ENCODE results near the gene PRPF38B. TPM values are rescaled to one million over a fixed set of nuclear protein-coding genes. Genes with fewer than 3 reads are reported as not detected.
"Not testable (repeated sequence)": the region's sequence is repeated elsewhere in the genome, so short reads cannot be mapped to it uniquely, and the experiment has no call there.

Gene PRPF38B
- polyA plus RNA-seq, 1 donor = 75.7 TPM

- no peak for DNase-seq
- Histone ChIP-seq H3K27ac (ENCODE audit: low read length) (no peak overlapping the region), H3K36me3 (ENCODE audit: control insufficient read depth, insufficient read depth, low read length) (peaks cover 34% of the 10 kb centered on the region), H3K27me3 (ENCODE audit: control insufficient read depth, insufficient read depth, low read length) (no peaks in the 10 kb centered on the region), H3K4me1 (ENCODE audit: control insufficient read depth, insufficient read depth, low read length) (no peaks in the 10 kb centered on the region), H3K9me3 (ENCODE audit: control insufficient read depth, low read depth, low read length) (no peaks in the 10 kb centered on the region), H3K4me3 (ENCODE audit: low read length) (no peak overlapping the region)
- 91% methylated on average over 22 of the region's 22 CpGs for WGBS (ENCODE audit: insufficient coverage, low lambda C conversion rate)
These were observed 7.5 kb downstream of the PRPF38B start for GRCh38 chr1:108699375-108700332.

DNA sequence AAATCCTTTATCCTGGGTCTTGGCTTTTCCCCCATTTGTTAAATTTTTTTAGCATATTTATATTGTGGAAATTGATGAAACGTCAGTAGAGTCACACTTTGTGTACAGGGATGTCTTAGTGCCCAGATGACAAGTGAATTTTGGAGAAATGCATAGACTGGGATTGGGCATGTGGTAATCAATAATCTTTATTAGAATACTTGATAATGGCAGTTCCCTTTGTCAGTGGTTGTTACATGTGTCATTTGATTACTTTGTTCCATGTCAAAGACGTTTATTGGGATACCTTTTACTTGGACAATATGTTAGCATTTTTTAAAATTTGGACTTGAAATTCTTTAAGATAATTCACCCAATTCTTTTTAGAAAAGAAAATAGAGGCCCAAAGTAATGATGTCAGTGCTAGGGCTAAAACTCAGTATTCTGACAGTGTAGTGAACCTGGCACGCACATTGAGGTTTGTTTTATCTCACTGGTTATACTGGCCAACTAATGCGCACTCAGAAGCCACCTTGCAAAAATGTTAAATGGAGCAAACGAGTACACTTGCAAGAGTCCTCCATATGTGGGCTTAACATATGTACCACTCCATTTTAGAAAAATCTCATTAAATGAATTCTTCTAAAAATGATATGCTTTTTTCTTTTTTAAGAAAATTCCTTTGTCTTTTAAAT is 9.2 kb downstream of the PRPF38B start:
- no CpG with 5 or more reads among the region's 5 CpGs for WGBS (ENCODE audit: insufficient coverage, low lambda C conversion rate)
- Histone ChIP-seq H3K27ac (ENCODE audit: low read length) (no peak overlapping the region), H3K27me3 (ENCODE audit: control insufficient read depth, insufficient read depth, low read length) (peaks cover 3% of the 10 kb centered on the region), H3K36me3 (ENCODE audit: control insufficient read depth, insufficient read depth, low read length) (peaks cover 34% of the 10 kb centered on the region), H3K9me3 (ENCODE audit: control insufficient read depth, low read depth, low read length) (no peaks in the 10 kb centered on the region), H3K4me3 (ENCODE audit: low read length) (no peak overlapping the region), H3K4me1 (ENCODE audit: control insufficient read depth, insufficient read depth, low read length) (no peaks in the 10 kb centered on the region)
- no peak for DNase-seq

GRCh38 chr1:108702109-108702508 is 10.0 kb downstream of the PRPF38B start:
- H3K36me3 ChIP-seq (ENCODE audit: control insufficient read depth, insufficient read depth, low read length) = peaks cover 27% of the 10 kb centered on the region
- DNase-seq; H3K27ac ChIP-seq (ENCODE audit: low read length); H3K4me1 ChIP-seq (ENCODE audit: control insufficient read depth, insufficient read depth, low read length); H3K9me3 ChIP-seq (ENCODE audit: control insufficient read depth, low read depth, low read length); H3K4me3 ChIP-seq (ENCODE audit: low read length); H3K27me3 ChIP-seq (ENCODE audit: control insufficient read depth, insufficient read depth, low read length): not testable (repeated sequence)
- WGBS (ENCODE audit: insufficient coverage, low lambda C conversion rate) = no CpG with 5 or more reads among the region's 6 CpGs

GRCh38 chr1:108703939-108704338 is 11.8 kb downstream of the PRPF38B start:
- no peak overlapping the region for H3K4me3 ChIP-seq (ENCODE audit: low read length)
- no peaks in the 10 kb centered on the region for H3K4me1 ChIP-seq (ENCODE audit: control insufficient read depth, insufficient read depth, low read length)
- H3K27ac ChIP-seq (ENCODE audit: low read length) = no peak overlapping the region
- peaks cover 5% of the 10 kb centered on the region for H3K27me3 ChIP-seq (ENCODE audit: control insufficient read depth, insufficient read depth, low read length)
- DNase-seq = no peak
- no peaks in the 10 kb centered on the region for H3K9me3 ChIP-seq (ENCODE audit: control insufficient read depth, low read depth, low read length)
- peaks cover 14% of the 10 kb centered on the region for H3K36me3 ChIP-seq (ENCODE audit: control insufficient read depth, insufficient read depth, low read length)
- 96% methylated on average over 4 of the region's 6 CpGs for WGBS (ENCODE audit: insufficient coverage, low lambda C conversion rate)

- H3K27ac ChIP-seq (ENCODE audit: low read length) = no peak overlapping the region
- no peak overlapping the region for H3K4me3 ChIP-seq (ENCODE audit: low read length)
- H3K27me3 ChIP-seq (ENCODE audit: control insufficient read depth, insufficient read depth, low read length) = peaks cover 5% of the 10 kb centered on the region
- H3K9me3 ChIP-seq (ENCODE audit: control insufficient read depth, low read depth, low read length) = no peaks in the 10 kb centered on the region
- H3K4me1 ChIP-seq (ENCODE audit: control insufficient read depth, insufficient read depth, low read length) = no peaks in the 10 kb centered on the region
- DNase-seq = no peak
- H3K36me3 ChIP-seq (ENCODE audit: control insufficient read depth, insufficient read depth, low read length) = peaks cover 9% of the 10 kb centered on the region
- no CpG with 5 or more reads among the region's 2 CpGs for WGBS (ENCODE audit: insufficient coverage, low lambda C conversion rate)
These were observed 12.4 kb downstream of the PRPF38B start for GRCh38 chr1:108704496-108704895.

DNA sequence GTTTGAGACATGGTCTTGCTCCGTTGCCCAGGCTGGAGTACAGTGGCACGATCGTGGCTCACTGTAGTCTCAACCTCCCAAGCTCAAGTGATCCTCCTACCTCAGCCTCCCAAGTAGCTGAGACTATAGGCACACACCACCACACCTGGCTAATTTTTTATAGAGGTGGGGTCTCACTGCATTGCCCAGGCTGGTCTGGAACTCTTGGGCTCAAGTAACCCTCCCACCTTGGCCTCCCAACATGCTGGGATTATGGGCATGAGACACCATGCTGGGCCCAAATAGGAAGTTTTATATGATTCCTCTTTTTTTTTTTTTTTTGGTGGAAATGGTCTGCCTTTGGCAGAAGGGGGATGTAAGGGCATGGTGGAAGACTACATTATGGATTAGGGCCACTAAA is 14.5 kb downstream of the PRPF38B start:
- H3K27me3 ChIP-seq (ENCODE audit: control insufficient read depth, insufficient read depth, low read length) = peaks cover 5% of the 10 kb centered on the region
- H3K9me3 ChIP-seq (ENCODE audit: control insufficient read depth, low read depth, low read length) = no peaks in the 10 kb centered on the region
- DNase-seq = no peak
- H3K27ac ChIP-seq (ENCODE audit: low read length) = no peak overlapping the region
- no peak overlapping the region for H3K4me3 ChIP-seq (ENCODE audit: low read length)
- no CpG with 5 or more reads among the region's 3 CpGs for WGBS (ENCODE audit: insufficient coverage, low lambda C conversion rate)
- no peaks in the 10 kb centered on the region for H3K36me3 ChIP-seq (ENCODE audit: control insufficient read depth, insufficient read depth, low read length)
- H3K4me1 ChIP-seq (ENCODE audit: control insufficient read depth, insufficient read depth, low read length) = no peaks in the 10 kb centered on the region

- WGBS (ENCODE audit: insufficient coverage, low lambda C conversion rate) = 80% methylated on average over 1 of the region's 7 CpGs
- no peak for DNase-seq
These were observed 16.9 kb downstream of the PRPF38B start for GRCh38 chr1:108708691-108709660.

GRCh38 chr1:108712606-108713150 is 20.6 kb downstream of the PRPF38B start, which contains the start of gene FNDC7:
FNDC7 (plus strand) TSS chr1:108712908; CDS start chr1:108712934, 26 bp downstream.
- H3K36me3 ChIP-seq (ENCODE audit: control insufficient read depth, insufficient read depth, low read length) = no peaks in the 10 kb centered on the region
- WGBS (ENCODE audit: insufficient coverage, low lambda C conversion rate) = 76% methylated on average over 3 of the region's 9 CpGs

More at GRCh38 chr1:108708691-108709660, 16.9 kb downstream of the PRPF38B start:
- no peaks in the 10 kb centered on the region for H3K4me1 ChIP-seq (ENCODE audit: control insufficient read depth, insufficient read depth, low read length)
- no peaks in the 10 kb centered on the region for H3K36me3 ChIP-seq (ENCODE audit: control insufficient read depth, insufficient read depth, low read length)
- no peak overlapping the region for H3K27ac ChIP-seq (ENCODE audit: low read length)
- H3K27me3 ChIP-seq (ENCODE audit: control insufficient read depth, insufficient read depth, low read length) = peaks cover 9% of the 10 kb centered on the region
- H3K4me3 ChIP-seq (ENCODE audit: low read length) = no peak overlapping the region
- H3K9me3 ChIP-seq (ENCODE audit: control insufficient read depth, low read depth, low read length) = no peaks in the 10 kb centered on the region

GRCh38 chr1:108715932-108716331 is 23.8 kb downstream of the PRPF38B start:
- Histone ChIP-seq H3K36me3 (ENCODE audit: control insufficient read depth, insufficient read depth, low read length) (no peaks in the 10 kb centered on the region), H3K4me1 (ENCODE audit: control insufficient read depth, insufficient read depth, low read length) (no peaks in the 10 kb centered on the region), H3K27me3 (ENCODE audit: control insufficient read depth, insufficient read depth, low read length) (peaks cover 9% of the 10 kb centered on the region), H3K4me3 (ENCODE audit: low read length) (no peak overlapping the region), H3K9me3 (ENCODE audit: control insufficient read depth, low read depth, low read length) (no peaks in the 10 kb centered on the region), H3K27ac (ENCODE audit: low read length) (no peak overlapping the region)
- DNase-seq = no peak
- WGBS (ENCODE audit: insufficient coverage, low lambda C conversion rate) = no CpG with 5 or more reads among the region's 5 CpGs

More at GRCh38 chr1:108712606-108713150, 20.6 kb downstream of the PRPF38B start, which contains the start of gene FNDC7:
- no peaks in the 10 kb centered on the region for H3K4me1 ChIP-seq (ENCODE audit: control insufficient read depth, insufficient read depth, low read length)
- H3K4me3 ChIP-seq (ENCODE audit: low read length) = no peak within 1 kb of the TSS
- DNase-seq = no peak
- no peak within 1 kb of the TSS for H3K27ac ChIP-seq (ENCODE audit: low read length)
- H3K27me3 ChIP-seq (ENCODE audit: control insufficient read depth, insufficient read depth, low read length) = peaks cover 10% of the 10 kb centered on the region
- H3K9me3 ChIP-seq (ENCODE audit: control insufficient read depth, low read depth, low read length) = no peaks in the 10 kb centered on the region

Measured in large intestine (tissue), 3 donors.